SK-N-SH (cell line): ENCODE results near the gene EXOC6B. TPM values are rescaled to one million over a fixed set of nuclear protein-coding genes. Genes with fewer than 3 reads are reported as not detected.

ENCODE experiments used
- CTCF ChIA-PET: fragments of 300-600, 350-600 bp; formaldehyde crosslinking; extraction: SDS; loops from one replicate; lab custom pipeline; 2021; lab: Yijun Ruan, JAX
- POLR2A ChIA-PET: fragments of 350-600 bp; sonication (Branson Sonifier 250); formaldehyde crosslinking; extraction: SDS; loops from one replicate; lab custom pipeline; 2020; ENCODE audit warnings: antibody characterized with exemption, inconsistent platforms; lab: Yijun Ruan, JAX
- DNase-seq: peaks from one replicate; pipeline ENCODE4 v3.0.0; 2012
- H2AFZ ChIP-seq: fragments of 200-600 bp; sonication (generic); 2 replicates; pipeline ENCODE4 v1.8.1; 2016; ENCODE audit warnings: antibody characterized with exemption, mild to moderate bottlenecking, low read depth
- H3F3A ChIP-seq: fragments of 200-600 bp; sonication (generic); replicated peaks from 2 replicates; pipeline ENCODE3; 2016; ENCODE audit warnings: antibody characterized with exemption, mild to moderate bottlenecking; ENCODE audit not compliant: insufficient read depth
- H3K27ac ChIP-seq, 2 experiments: fragments of 200-500 bp in 1 of 2; fragments of 200-600 bp in 1 of 2; sonication (Bioruptor generic) in 1 of 2; sonication (generic), shearing (Covaris generic) in 1 of 2; 2 replicates each; pipeline versions ENCODE4 v1.5.1 to v1.6.1; 2014 to 2016; ENCODE audit warnings: low read depth in 2 of 2, inconsistent platforms in 1 of 2, low read length in 1 of 2, mild to moderate bottlenecking in 1 of 2, mixed read lengths in 1 of 2
- H3K27me3 ChIP-seq: fragments of 200-600 bp; sonication (generic), shearing (Covaris generic); 2 replicates; pipeline ENCODE4 v1.6.1; 2016; ENCODE audit warnings: mixed run types; ENCODE audit not compliant: insufficient read depth
- H3K36me3 ChIP-seq, 2 experiments: fragments of 200-500 bp in 1 of 2; fragments of 200-600 bp in 1 of 2; sonication (Bioruptor generic) in 1 of 2; sonication (generic) in 1 of 2; replicated peaks in 1 of 2; 2 replicates each; pipeline versions ENCODE3 to v1.5.1; 2014 to 2016; ENCODE audit warnings: low read length in 1 of 2, mild to moderate bottlenecking in 1 of 2; ENCODE audit not compliant: insufficient read depth in 2 of 2, control insufficient read depth in 1 of 2
- H3K4me1 ChIP-seq, 2 experiments: fragments of 200-500 bp in 1 of 2; fragments of 200-600 bp in 1 of 2; sonication (Bioruptor generic) in 1 of 2; sonication (generic), shearing (Covaris generic) in 1 of 2; 2 replicates each; pipeline versions ENCODE4 v1.5.1 to v1.6.1; 2014 to 2016; ENCODE audit warnings: low read depth in 1 of 2, low read length in 1 of 2, mixed run types in 1 of 2; ENCODE audit not compliant: insufficient read depth in 2 of 2, control insufficient read depth in 1 of 2
- H3K4me2 ChIP-seq: fragments of 200-600 bp; sonication (generic), shearing (Covaris generic); 2 replicates; pipeline ENCODE4 v1.6.1; 2017; ENCODE audit warnings: mixed run types
- H3K4me3 ChIP-seq, 2 experiments: fragments of 200-500 bp in 1 of 2; fragments of 200-600 bp in 1 of 2; sonication (Bioruptor generic) in 1 of 2; sonication (generic), shearing (Covaris generic) in 1 of 2; 2 replicates each; pipeline versions ENCODE4 v1.5.1 to v1.8.1; 2014 to 2016; ENCODE audit warnings: low read depth in 2 of 2, inconsistent platforms in 1 of 2, low read length in 1 of 2, mild to moderate bottlenecking in 1 of 2, mixed read lengths in 1 of 2, moderate library complexity in 1 of 2
- H3K79me2 ChIP-seq: fragments of 200-600 bp; sonication (generic); 2 replicates; pipeline ENCODE4 v1.8.1; 2017; ENCODE audit warnings: mild to moderate bottlenecking; ENCODE audit not compliant: insufficient read depth
- H3K9ac ChIP-seq: fragments of 200-600 bp; sonication (generic); 2 replicates; pipeline ENCODE4 v1.6.1; 2017; ENCODE audit warnings: mixed run types
- H3K9me2 ChIP-seq: fragments of 200-600 bp; sonication (generic); 2 replicates; pipeline ENCODE4 v1.6.1; 2017; ENCODE audit warnings: mixed run types
- H3K9me3 ChIP-seq: fragments of 200-600 bp; sonication (generic); 2 replicates; pipeline ENCODE4 v1.6.1; 2017; ENCODE audit warnings: mixed run types, mild to moderate bottlenecking, moderate library complexity
- H4K20me1 ChIP-seq: fragments of 200-600 bp; sonication (generic); 2 replicates; pipeline ENCODE4 v1.6.1; 2017; ENCODE audit warnings: mild to moderate bottlenecking, mixed run types; ENCODE audit not compliant: insufficient read depth
- FOXJ3 ChIP-seq: sonication (generic); formaldehyde crosslinking; IDR thresholded peaks from 2 replicates; pipeline ENCODE4 v1.5.1; 2020; ENCODE audit warnings: mild to moderate bottlenecking, missing genetic modification reagents
- FOXM1 ChIP-seq: IDR thresholded peaks from 2 replicates; pipeline ENCODE4 v1.4.0; 2012; ENCODE audit warnings: low read depth, mild to moderate bottlenecking
- GABPA ChIP-seq: IDR thresholded peaks from 2 replicates; pipeline ENCODE4 v1.4.0; 2012; ENCODE audit warnings: low read depth, mild to moderate bottlenecking
- GATA2 ChIP-seq: sonication (generic); formaldehyde crosslinking; IDR thresholded peaks from 2 replicates; pipeline ENCODE4 v1.5.0; 2020; ENCODE audit warnings: mild to moderate bottlenecking, missing genetic modification reagents
- MXI1 ChIP-seq: IDR thresholded peaks from 2 replicates; pipeline ENCODE4 v1.6.1; 2012; ENCODE audit warnings: mild to moderate bottlenecking, low read depth, low read length, improper control_type of control experiment
- NRF1 ChIP-seq: IDR thresholded peaks from 2 replicates; pipeline ENCODE4 v1.6.1; 2012; ENCODE audit warnings: low read depth, mild to moderate bottlenecking, low read length
- RAD21 ChIP-seq: IDR thresholded peaks from 2 replicates; pipeline ENCODE4 v1.6.1; 2012; ENCODE audit warnings: mild to moderate bottlenecking, low read length
- RCOR1 ChIP-seq: fragments of 150-350 bp; IDR thresholded peaks from 2 replicates; pipeline ENCODE4 v1.6.1; 2017; ENCODE audit warnings: antibody characterized with exemption, low read length
- RFX5 ChIP-seq: IDR thresholded peaks from 2 replicates; pipeline ENCODE4 v1.6.1; 2012; ENCODE audit warnings: mild to moderate bottlenecking, improper control_type of control experiment, low read length
- SIN3A ChIP-seq: IDR thresholded peaks from 2 replicates; pipeline ENCODE4 v1.6.1; 2012; ENCODE audit warnings: low read depth, mild to moderate bottlenecking, low read length, moderate library complexity, borderline replicate concordance
- SMC3 ChIP-seq: IDR thresholded peaks from 2 replicates; pipeline ENCODE4 v1.6.1; 2012; ENCODE audit warnings: low read depth, low read length, improper control_type of control experiment
- TCF12 ChIP-seq: IDR thresholded peaks from 2 replicates; pipeline ENCODE4 v1.4.0; 2012
- TEAD4 ChIP-seq: IDR thresholded peaks from 2 replicates; pipeline ENCODE4 v1.4.0; 2012; ENCODE audit warnings: mild to moderate bottlenecking, borderline replicate concordance; ENCODE audit not compliant: insufficient read depth
- polyA plus RNA-seq, 3 experiments: library from polyadenylated mRNA; depleted of rRNA; stranded (reverse); fragments of >200 nt; gene quantifications; 2 replicates each; pipeline ENCODE4 v1.2.3, GENCODE V29; 2012
- TF ChIP-seq, protein P1 (sequence below): IDR thresholded peaks from 2 replicates; pipeline ENCODE4 v1.4.0; 2012; ENCODE audit warnings: low read depth
- TF ChIP-seq, protein P2 (sequence below): fragments of 200-600 bp; sonication (generic); IDR thresholded peaks from 2 replicates; pipeline ENCODE4 v1.6.1; 2017; ENCODE audit warnings: antibody characterized with exemption, mild to moderate bottlenecking, moderate library complexity
- TF ChIP-seq, protein P3 (sequence below): fragments of 150-350 bp; IDR thresholded peaks from 2 replicates; pipeline ENCODE4 v1.6.1; 2016; ENCODE audit warnings: mild to moderate bottlenecking, low read depth, low read length
- TF ChIP-seq, protein P4 (sequence below): IDR thresholded peaks from 2 replicates; pipeline ENCODE4 v1.6.1; 2012; ENCODE audit warnings: mild to moderate bottlenecking, low read depth, low read length, moderate library complexity

Gene EXOC6B
- polyA plus RNA-seq, 1 of the 3 experiments (the other 2 are of a cell fraction) = 7.4 TPM

DNA sequence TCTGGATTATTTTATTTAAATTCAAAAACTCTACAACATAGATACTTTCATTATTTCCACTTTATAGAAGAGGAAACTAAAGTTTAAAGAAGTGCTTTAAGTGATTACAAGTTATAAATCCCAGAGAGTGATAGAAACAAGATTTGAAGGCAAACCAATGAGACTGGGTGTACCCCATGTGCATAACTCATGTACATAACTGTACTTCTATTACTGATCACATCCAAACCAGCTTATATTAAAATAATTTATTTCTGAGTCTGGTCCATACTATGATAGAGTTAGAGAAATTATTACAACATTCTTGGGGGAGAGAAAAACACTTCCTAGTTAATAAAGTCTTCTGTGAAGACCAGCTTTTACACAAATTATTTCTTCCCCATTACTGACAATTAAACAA is 221.4 kb downstream of the EXOC6B start:
- H3K27ac ChIP-seq = no peak overlapping the region
- no peak overlapping the region for H3K4me3 ChIP-seq
- H3K79me2 ChIP-seq = no peaks in the 10 kb centered on the region
- H3K9me3 ChIP-seq = no peaks in the 10 kb centered on the region; the same call in 1 of the 2 replicates
- no peaks in the 10 kb centered on the region for H3K9me2 ChIP-seq
- no peak for DNase-seq
- H4K20me1 ChIP-seq = no peaks in the 10 kb centered on the region
- no peak overlapping the region for H3K9ac ChIP-seq
- TF ChIP-seq MXI1 (no peak), GATA2 (CRISPR knock-in tag) (no peak), RAD21 (no peak), FOXJ3 (no peak), RCOR1 (no peak), FOXM1 (no peak), RFX5 (no peak), TEAD4 (no peak), TCF12 (no peak), SIN3A (no peak), GABPA (no peak), SMC3 (no peak), NRF1 (no peak)
- TF ChIP-seq, protein P1, sequence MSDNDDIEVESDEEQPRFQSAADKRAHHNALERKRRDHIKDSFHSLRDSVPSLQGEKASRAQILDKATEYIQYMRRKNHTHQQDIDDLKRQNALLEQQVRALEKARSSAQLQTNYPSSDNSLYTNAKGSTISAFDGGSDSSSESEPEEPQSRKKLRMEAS = no peak
- TF ChIP-seq, protein P2, sequence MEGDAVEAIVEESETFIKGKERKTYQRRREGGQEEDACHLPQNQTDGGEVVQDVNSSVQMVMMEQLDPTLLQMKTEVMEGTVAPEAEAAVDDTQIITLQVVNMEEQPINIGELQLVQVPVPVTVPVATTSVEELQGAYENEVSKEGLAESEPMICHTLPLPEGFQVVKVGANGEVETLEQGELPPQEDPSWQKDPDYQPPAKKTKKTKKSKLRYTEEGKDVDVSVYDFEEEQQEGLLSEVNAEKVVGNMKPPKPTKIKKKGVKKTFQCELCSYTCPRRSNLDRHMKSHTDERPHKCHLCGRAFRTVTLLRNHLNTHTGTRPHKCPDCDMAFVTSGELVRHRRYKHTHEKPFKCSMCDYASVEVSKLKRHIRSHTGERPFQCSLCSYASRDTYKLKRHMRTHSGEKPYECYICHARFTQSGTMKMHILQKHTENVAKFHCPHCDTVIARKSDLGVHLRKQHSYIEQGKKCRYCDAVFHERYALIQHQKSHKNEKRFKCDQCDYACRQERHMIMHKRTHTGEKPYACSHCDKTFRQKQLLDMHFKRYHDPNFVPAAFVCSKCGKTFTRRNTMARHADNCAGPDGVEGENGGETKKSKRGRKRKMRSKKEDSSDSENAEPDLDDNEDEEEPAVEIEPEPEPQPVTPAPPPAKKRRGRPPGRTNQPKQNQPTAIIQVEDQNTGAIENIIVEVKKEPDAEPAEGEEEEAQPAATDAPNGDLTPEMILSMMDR = no peak
- TF ChIP-seq, protein P3, sequence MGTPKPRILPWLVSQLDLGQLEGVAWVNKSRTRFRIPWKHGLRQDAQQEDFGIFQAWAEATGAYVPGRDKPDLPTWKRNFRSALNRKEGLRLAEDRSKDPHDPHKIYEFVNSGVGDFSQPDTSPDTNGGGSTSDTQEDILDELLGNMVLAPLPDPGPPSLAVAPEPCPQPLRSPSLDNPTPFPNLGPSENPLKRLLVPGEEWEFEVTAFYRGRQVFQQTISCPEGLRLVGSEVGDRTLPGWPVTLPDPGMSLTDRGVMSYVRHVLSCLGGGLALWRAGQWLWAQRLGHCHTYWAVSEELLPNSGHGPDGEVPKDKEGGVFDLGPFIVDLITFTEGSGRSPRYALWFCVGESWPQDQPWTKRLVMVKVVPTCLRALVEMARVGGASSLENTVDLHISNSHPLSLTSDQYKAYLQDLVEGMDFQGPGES = no peak
- TF ChIP-seq, protein P4, sequence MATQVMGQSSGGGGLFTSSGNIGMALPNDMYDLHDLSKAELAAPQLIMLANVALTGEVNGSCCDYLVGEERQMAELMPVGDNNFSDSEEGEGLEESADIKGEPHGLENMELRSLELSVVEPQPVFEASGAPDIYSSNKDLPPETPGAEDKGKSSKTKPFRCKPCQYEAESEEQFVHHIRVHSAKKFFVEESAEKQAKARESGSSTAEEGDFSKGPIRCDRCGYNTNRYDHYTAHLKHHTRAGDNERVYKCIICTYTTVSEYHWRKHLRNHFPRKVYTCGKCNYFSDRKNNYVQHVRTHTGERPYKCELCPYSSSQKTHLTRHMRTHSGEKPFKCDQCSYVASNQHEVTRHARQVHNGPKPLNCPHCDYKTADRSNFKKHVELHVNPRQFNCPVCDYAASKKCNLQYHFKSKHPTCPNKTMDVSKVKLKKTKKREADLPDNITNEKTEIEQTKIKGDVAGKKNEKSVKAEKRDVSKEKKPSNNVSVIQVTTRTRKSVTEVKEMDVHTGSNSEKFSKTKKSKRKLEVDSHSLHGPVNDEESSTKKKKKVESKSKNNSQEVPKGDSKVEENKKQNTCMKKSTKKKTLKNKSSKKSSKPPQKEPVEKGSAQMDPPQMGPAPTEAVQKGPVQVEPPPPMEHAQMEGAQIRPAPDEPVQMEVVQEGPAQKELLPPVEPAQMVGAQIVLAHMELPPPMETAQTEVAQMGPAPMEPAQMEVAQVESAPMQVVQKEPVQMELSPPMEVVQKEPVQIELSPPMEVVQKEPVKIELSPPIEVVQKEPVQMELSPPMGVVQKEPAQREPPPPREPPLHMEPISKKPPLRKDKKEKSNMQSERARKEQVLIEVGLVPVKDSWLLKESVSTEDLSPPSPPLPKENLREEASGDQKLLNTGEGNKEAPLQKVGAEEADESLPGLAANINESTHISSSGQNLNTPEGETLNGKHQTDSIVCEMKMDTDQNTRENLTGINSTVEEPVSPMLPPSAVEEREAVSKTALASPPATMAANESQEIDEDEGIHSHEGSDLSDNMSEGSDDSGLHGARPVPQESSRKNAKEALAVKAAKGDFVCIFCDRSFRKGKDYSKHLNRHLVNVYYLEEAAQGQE = no peak
- no peak overlapping the region for H2AFZ ChIP-seq
- H3K36me3 ChIP-seq = peaks cover 0 to 8% of the 10 kb centered on the region in 2 experiments
- CTCF ChIA-PET = interaction anchor here (1.3 to 3.0 kb wide), 4 partner anchors 8 to 1056 kb away, joined by 4 to 23 read pairs (median 7); no protein-coding TSS in a partner anchor
- H3F3A ChIP-seq = peaks cover 6% of the 10 kb centered on the region
- peaks cover 0 to 13% of the 10 kb centered on the region in 2 experiments; a peak in 1 of 4 replicates for H3K4me1 ChIP-seq
- H3K4me2 ChIP-seq = no peak overlapping the region
- POLR2A ChIA-PET = no interaction called here
- no peaks in the 10 kb centered on the region for H3K27me3 ChIP-seq
